ENCODE data around the gene MICAL3.

Gene MICAL3

GRCh38 chr22:17846326-17846992, 177.9 kb downstream of the MICAL3 start:
- Histone ChIP-seq H4K20me1 (ENCODE audit: insufficient read depth, low read length) (no peaks in the 10 kb centered on the region), H3K4me2 (ENCODE audit: low read length) (no peak overlapping the region), H3K79me2 (ENCODE audit: insufficient read depth, low read length) (no peaks in the 10 kb centered on the region), H3K9me3 (ENCODE audit: low read length) (no peaks in the 10 kb centered on the region), H3K9ac (ENCODE audit: low read length) (no peak overlapping the region), H3K27ac (ENCODE audit: low read depth, low read length, poor library complexity, severe bottlenecking) (no peak overlapping the region), H2AFZ (ENCODE audit: low read length) (no peak overlapping the region), H3K27me3 (ENCODE audit: insufficient read depth, low read length) (no peaks in the 10 kb centered on the region), H3K36me3 (ENCODE audit: insufficient read depth, low read length) (no peaks in the 10 kb centered on the region), H3K4me3 (ENCODE audit: low read depth, low read length, poor library complexity, severe bottlenecking) (no peak overlapping the region), H3K4me1 (ENCODE audit: insufficient read depth, low read length, severe bottlenecking) (peaks cover 9% of the 10 kb centered on the region), H3F3A (ENCODE audit: insufficient read depth, low read length) (no peaks in the 10 kb centered on the region), H3K9me2 (ENCODE audit: low read depth, low read length) (no peaks in the 10 kb centered on the region)
- TF ChIP-seq CTCF (IDR thresholded peaks at IDR 0.05; ENCODE audit: low read length), result no peak

- H3K36me3 ChIP-seq (ENCODE audit: insufficient read depth, low read length), result no peaks in the 10 kb centered on the region
These were observed 178.6 kb downstream of the MICAL3 start for GRCh38 chr22:17845790-17846189.

GRCh38 chr22:17845327-17845726, 179.0 kb downstream of the MICAL3 start:
- H3K9me3 ChIP-seq (ENCODE audit: low read length), result no peaks in the 10 kb centered on the region
- TF ChIP-seq EZH2 (IDR thresholded peaks at IDR 0.05; ENCODE audit: borderline replicate concordance, low read length) (no peak), CTCF (IDR thresholded peaks at IDR 0.05; ENCODE audit: low read length) (no peak)
- H3K4me2 ChIP-seq (ENCODE audit: low read length), result no peak overlapping the region
- H3F3A ChIP-seq (ENCODE audit: insufficient read depth, low read length), result no peaks in the 10 kb centered on the region
- no peaks in the 10 kb centered on the region for H3K27me3 ChIP-seq (ENCODE audit: insufficient read depth, low read length)
- H3K9ac ChIP-seq (ENCODE audit: low read length), result no peak overlapping the region
- H3K9me2 ChIP-seq (ENCODE audit: low read depth, low read length), result no peaks in the 10 kb centered on the region
- H2AFZ ChIP-seq (ENCODE audit: low read length), result no peak overlapping the region
- H3K4me1 ChIP-seq (ENCODE audit: insufficient read depth, low read length, severe bottlenecking), result peaks cover 9% of the 10 kb centered on the region
- no peaks in the 10 kb centered on the region for H3K36me3 ChIP-seq (ENCODE audit: insufficient read depth, low read length)
- H3K4me3 ChIP-seq (ENCODE audit: low read depth, low read length, poor library complexity, severe bottlenecking), result no peak overlapping the region
- H3K79me2 ChIP-seq (ENCODE audit: insufficient read depth, low read length), result no peaks in the 10 kb centered on the region
- no peaks in the 10 kb centered on the region for H4K20me1 ChIP-seq (ENCODE audit: insufficient read depth, low read length)
- H3K27ac ChIP-seq (ENCODE audit: low read depth, low read length, poor library complexity, severe bottlenecking), result no peak overlapping the region

More at GRCh38 chr22:17845790-17846189, 178.6 kb downstream of the MICAL3 start:
- H4K20me1 ChIP-seq (ENCODE audit: insufficient read depth, low read length), result no peaks in the 10 kb centered on the region
- H3K4me1 ChIP-seq (ENCODE audit: insufficient read depth, low read length, severe bottlenecking), result peaks cover 9% of the 10 kb centered on the region
- no peak overlapping the region for H3K4me3 ChIP-seq (ENCODE audit: low read depth, low read length, poor library complexity, severe bottlenecking)
- no peaks in the 10 kb centered on the region for H3K79me2 ChIP-seq (ENCODE audit: insufficient read depth, low read length)
- H3F3A ChIP-seq (ENCODE audit: insufficient read depth, low read length), result no peaks in the 10 kb centered on the region
- no peak overlapping the region for H3K27ac ChIP-seq (ENCODE audit: low read depth, low read length, poor library complexity, severe bottlenecking)
- TF ChIP-seq EZH2 (IDR thresholded peaks at IDR 0.05; ENCODE audit: borderline replicate concordance, low read length), result no peak
- TF ChIP-seq CTCF (IDR thresholded peaks at IDR 0.05; ENCODE audit: low read length), result no peak
- no peak overlapping the region for H3K9ac ChIP-seq (ENCODE audit: low read length)
- no peaks in the 10 kb centered on the region for H3K27me3 ChIP-seq (ENCODE audit: insufficient read depth, low read length)
- no peaks in the 10 kb centered on the region for H3K9me3 ChIP-seq (ENCODE audit: low read length)
- H3K4me2 ChIP-seq (ENCODE audit: low read length), result no peak overlapping the region
- H2AFZ ChIP-seq (ENCODE audit: low read length), result no peak overlapping the region
- no peaks in the 10 kb centered on the region for H3K9me2 ChIP-seq (ENCODE audit: low read depth, low read length)
